Measurements from ENCODE around the gene SFN. TPM values are rescaled to one million over a fixed set of nuclear protein-coding genes. Genes with fewer than 3 reads are reported as not detected.
"Not testable (repeated sequence)": the region's sequence is repeated elsewhere in the genome, so short reads cannot be mapped to it uniquely, and the experiment has no call there.

SFN gene
- total and polyA plus RNA-seq, 2 donors (not counting 1 experiment from before 2014, with no cell fraction given), result 0.09 to 0.34 TPM

- peak overlapping the region; percentile 60 for H3K9ac ChIP-seq (ENCODE audit: low read length)
- H3K27ac ChIP-seq (ENCODE audit: low read length in 2 of 2), result peak overlapping the region; percentile 83 to 98
- H2AFZ ChIP-seq (ENCODE audit: insufficient read depth, low read depth, low read length, poor library complexity, severe bottlenecking), result peak overlapping the region; percentile 43
- peak overlapping the region in 4 of 5 experiments; percentile 3 to 54 (median 30) for H3K4me3 ChIP-seq (ENCODE audit: control extremely low read depth in 1 of 5, extremely low read depth in 1 of 5, insufficient read depth in 1 of 5, low read depth in 2 of 5, low read length in 4 of 5)
- peak overlapping the region; percentile 81 for H3K4me2 ChIP-seq (replicated peaks; ENCODE audit: low read depth, low read length, poor library complexity, severe bottlenecking)
- DNase-seq (peak; percentile 95), ATAC-seq (ENCODE audit: low read depth) (peak; percentile 96)
- H3K36me3 ChIP-seq (replicated peaks in 1 of 2; ENCODE audit: control extremely low read depth in 1 of 2, control insufficient read depth in 1 of 2, extremely low read depth in 1 of 2, insufficient read depth in 2 of 2, low read length in 1 of 2), result peaks cover 1 to 26% of the 10 kb centered on the region in 2 experiments
- peaks cover 30 to 48% of the 10 kb centered on the region in 2 donors for H3K4me1 ChIP-seq (ENCODE audit: control insufficient read depth in 2 of 2, insufficient read depth in 2 of 2, low read length in 2 of 2)
- intact Hi-C loops (cut with micrococcal nuclease), result loop anchor here (1.0 to 2.0 kb wide), 4 partner anchors 13 to 44 kb away; no protein-coding TSS in a partner anchor
- peaks cover 16% of the 10 kb centered on the region for H3K79me2 ChIP-seq (ENCODE audit: control insufficient read depth, insufficient read depth, low read length)
- WGBS (ENCODE audit: insufficient coverage), result 33% methylated on average over 21 of the region's 23 CpGs
- ChIA-PET POLR2A (interaction anchor here (0.6 to 2.7 kb wide), 6 partner anchors 11 to 57 kb away, joined by 3 to 14 read pairs (median 4); partner anchors contain the start of gene GPN2), CTCF (interaction anchor here (0.6 to 10.2 kb wide), 20 partner anchors 11 to 333 kb away, joined by 3 to 153 read pairs (median 4); partner anchors contain the start of genes PIGV and ZDHHC18)
- no peaks in the 10 kb centered on the region for H3K27me3 ChIP-seq (replicated peaks in 1 of 4; ENCODE audit: control extremely low read depth in 1 of 4, control insufficient read depth in 3 of 4, insufficient read depth in 4 of 4, low read length in 3 of 4)
- no peaks in the 10 kb centered on the region for H4K20me1 ChIP-seq (ENCODE audit: control insufficient read depth, insufficient read depth, low read length, poor library complexity, severe bottlenecking)
- H3K9me3 ChIP-seq (ENCODE audit: control extremely low read depth in 1 of 3, control insufficient read depth in 2 of 3, insufficient read depth in 1 of 3, low read length in 2 of 3), result no peaks in the 10 kb centered on the region
- H3K9me3 Mint-ChIP-seq (ENCODE audit: insufficient read depth), result no peaks in the 10 kb centered on the region
- H3K27me3 Mint-ChIP-seq, result no peaks in the 10 kb centered on the region
- H3K27ac Mint-ChIP-seq, result peak overlapping the region; percentile 92
- peak overlapping the region; percentile 78 for H3K4me3 Mint-ChIP-seq
- TF ChIP-seq EZH2 (IDR thresholded peaks at IDR 0.05; ENCODE audit: borderline replicate concordance, insufficient read depth, low read depth, low read length, poor library complexity, severe bottlenecking) (no peak), CTCF (IDR thresholded peaks at IDR 0.05) (peak; percentile 58)
- H3K4me1 Mint-ChIP-seq, result peaks cover 56% of the 10 kb centered on the region
These were observed 29.2 kb upstream of the SFN start for GRCh38 chr1:26833432-26834405.

GRCh38 chr1:26837665-26838064, 25.3 kb upstream of the SFN start:
- intact Hi-C loops (cut with micrococcal nuclease); POLR2A ChIA-PET; H3K9ac ChIP-seq (ENCODE audit: low read length): not testable (repeated sequence)

More at GRCh38 chr1:26837665-26838064, 25.3 kb upstream of the SFN start:
- not testable (repeated sequence) for H3K4me3 Mint-ChIP-seq; H3K27ac ChIP-seq (ENCODE audit: low read length in 2 of 2); H3K9me3 ChIP-seq (ENCODE audit: control extremely low read depth in 1 of 3, control insufficient read depth in 2 of 3, insufficient read depth in 1 of 3, low read length in 2 of 3); H4K20me1 ChIP-seq (ENCODE audit: control insufficient read depth, insufficient read depth, low read length, poor library complexity, severe bottlenecking); H3K4me3 ChIP-seq (ENCODE audit: control extremely low read depth in 1 of 5, extremely low read depth in 1 of 5, insufficient read depth in 1 of 5, low read depth in 2 of 5, low read length in 4 of 5); H3K27me3 ChIP-seq (replicated peaks in 1 of 4; ENCODE audit: control extremely low read depth in 1 of 4, control insufficient read depth in 3 of 4, insufficient read depth in 4 of 4, low read length in 3 of 4); ATAC-seq (ENCODE audit: low read depth); H2AFZ ChIP-seq (ENCODE audit: insufficient read depth, low read depth, low read length, poor library complexity, severe bottlenecking); H3K27me3 Mint-ChIP-seq; H3K4me2 ChIP-seq (replicated peaks; ENCODE audit: low read depth, low read length, poor library complexity, severe bottlenecking); H3K9me3 Mint-ChIP-seq (ENCODE audit: insufficient read depth); DNase-seq
- Histone ChIP-seq H3K4me1 (ENCODE audit: control insufficient read depth in 2 of 2, insufficient read depth in 2 of 2, low read length in 2 of 2) (peaks cover 29 to 35% of the 10 kb centered on the region in 2 donors), H3K36me3 (replicated peaks in 1 of 2; ENCODE audit: control extremely low read depth in 1 of 2, control insufficient read depth in 1 of 2, extremely low read depth in 1 of 2, insufficient read depth in 2 of 2, low read length in 1 of 2) (peaks cover 7 to 31% of the 10 kb centered on the region in 2 experiments), H3K79me2 (ENCODE audit: control insufficient read depth, insufficient read depth, low read length) (peaks cover 16% of the 10 kb centered on the region)
- CTCF ChIA-PET, result interaction anchor here (1.0 to 10.2 kb wide), 5 partner anchors 15 to 48 kb away, joined by 3 to 153 read pairs (median 10); partner anchors contain the start of gene ZDHHC18
- Mint-ChIP-seq H3K4me1 (peaks cover 37% of the 10 kb centered on the region), H3K27ac (peak overlapping the region; percentile 56)
- WGBS (ENCODE audit: insufficient coverage), result 100% methylated on average over 5 of the region's 5 CpGs
